Psoas muscle (tissue), 8 donors: ENCODE data around the gene LTK. TPM values are rescaled to one million over a fixed set of nuclear protein-coding genes. Genes with fewer than 3 reads are reported as not detected.

Experiments
- ATAC-seq, 4 donors: fragments of 200-7000 bp; cut with Tn5 transposase; one replicate each; pipeline ENCODE4 v1.9.1; 2020; ENCODE audit warnings: moderate library complexity in 3 of 4, mild to moderate bottlenecking in 2 of 4
- DNase-seq, 2 donors: peaks; one replicate each; pipeline ENCODE4 v3.0.0-alpha.2; 2020
- H3K27ac ChIP-seq: fragments of 200-600 bp; one replicate; pipeline ENCODE4 v1.8.0; 2022
- H3K27me3 ChIP-seq, 3 donors: fragments of 200-600 bp in 1 of 3; one replicate each; pipeline versions ENCODE4 v1.6.1 to v1.8.0; 2013 to 2022; ENCODE audit warnings: low read length in 2 of 3, mild to moderate bottlenecking in 2 of 3, moderate library complexity in 1 of 3; ENCODE audit not compliant: insufficient read depth in 3 of 3
- H3K36me3 ChIP-seq, 2 donors: fragments of 200-600 bp in 1 of 2; one replicate each; pipeline versions ENCODE4 v1.6.1 to v1.8.0; 2013 to 2022; ENCODE audit warnings: low read depth in 1 of 2, mild to moderate bottlenecking in 1 of 2, moderate library complexity in 1 of 2; ENCODE audit not compliant: insufficient read depth in 1 of 2
- H3K4me1 ChIP-seq: fragments of 200-600 bp; one replicate; pipeline ENCODE4 v1.8.0; 2022
- H3K4me3 ChIP-seq: fragments of 200-600 bp; one replicate; pipeline ENCODE4 v1.8.0; 2022; ENCODE audit warnings: mild to moderate bottlenecking
- H3K9me3 ChIP-seq: fragments of 200-600 bp; one replicate; pipeline ENCODE4 v1.8.0; 2022
- CTCF ChIP-seq: fragments of 200-600 bp; IDR thresholded peaks from one replicate; pipeline ENCODE4 v1.8.0; 2022; ENCODE audit warnings: antibody characterized with exemption
- WGBS, 3 donors: extraction: QIAGEN DNeasy Blood & Tissue Kit; methylation state at CpG; one replicate each; pipeline versions ENCODE4 v1.1.6 to v1.1.7; 2013; 5-methylcytosine and 5-hydroxymethylcytosine counted together
- intact Hi-C, 2 donors: fragments of 100-400 bp; cut with DNase I; formaldehyde crosslinking; loops; one replicate each; pipeline versions ENCODE4 v1.11.0 to v1.14.2; 2022
- polyA plus RNA-seq, 3 donors: library from polyadenylated mRNA; stranded (reverse); fragments of 200-250 nt; gene quantifications; one replicate each; pipeline ENCODE4 v1.2.3, GENCODE V29; 2013
- total RNA-seq, 4 donors: library from RNA; stranded (reverse); fragmentation: NEBNext Ultra II Directional in 2 of 4; extraction: Animal tissue kit (Norgen Biotek cat#: 25700) in 2 of 4; gene quantifications; one replicate each; pipeline versions ENCODE4 v1.2.1 to v1.2.4, GENCODE V29; 2021 to 2023
- donor health status: healthy with polysubstance abuse.
- donor health status: DM: no; HTN: no; CAD: no; lungs with moderate emphysema.
- donor health status: Bipolar disorder and iron deficiency.
- donor health status: healthy.
- donor health status: DM: yes; HTN: yes; CAD: no.
- donor health status: DM: no; HTN: no; CAD: no.
- donor health status: DM: no; HTN: no; CAD: no.
- donor health status: DM: yes; HTN: yes; CAD: no.

LTK gene
- total and polyA plus RNA-seq, 7 donors, result 0.05 to 1.1 (median 0.14) TPM; not detected in 1

- DNase-seq, result no peak
- peaks cover under 1 to 75% of the 10 kb centered on the region in 2 donors for H3K36me3 ChIP-seq
- no peaks in the 10 kb centered on the region for H3K4me1 ChIP-seq
- intact Hi-C loops, result loop anchor here in 1 of 2 donors (5.0 kb wide), 1 partner anchor 347 kb away; no protein-coding TSS in a partner anchor
- TF ChIP-seq CTCF, result no peak
- ATAC-seq, result no peak
- WGBS, 3 donors, result 89 to 94% (median 92%) methylated on average over 9 of the region's 9 CpGs
- no peaks in the 10 kb centered on the region for H3K9me3 ChIP-seq
- H3K27ac ChIP-seq, result no peak overlapping the region
- no peaks in the 10 kb centered on the region for H3K27me3 ChIP-seq
- no peak overlapping the region for H3K4me3 ChIP-seq
Measured at GRCh38 chr15:41464889-41465580, 48.6 kb downstream of the LTK start.

GRCh38 chr15:41462084-41462795 is 51.4 kb downstream of the LTK start:
- WGBS, 3 donors, result 74 to 79% (median 79%) methylated on average over 4 of the region's 4 CpGs
- H3K36me3 ChIP-seq, result peaks cover 4 to 73% of the 10 kb centered on the region in 2 donors

More at GRCh38 chr15:41462084-41462795, 51.4 kb downstream of the LTK start:
- Histone ChIP-seq H3K27ac (no peak overlapping the region), H3K4me3 (no peak overlapping the region), H3K27me3 (no peaks in the 10 kb centered on the region), H3K9me3 (no peaks in the 10 kb centered on the region), H3K4me1 (no peaks in the 10 kb centered on the region)
- intact Hi-C loops, result no loop called here
- ATAC-seq (no peak), DNase-seq (no peak)
- no peak for TF ChIP-seq CTCF

Other genes starting within 250 kb of the LTK start
- 1 to 10 TPM in 3 of 4 donors, under 1 TPM in 1; 0.89 to 5.4 (median 2.5) TPM for gene OIP5, start 181.2 kb downstream of the LTK start, total RNA-seq
- gene OIP5, start 181.2 kb downstream of the LTK start, polyA plus RNA-seq, result 1 to 10 TPM in 2 of 3 donors, under 1 TPM in 1; 0.31 to 2.4 (median 1.8) TPM
- 1 to 10 TPM; 2.1 to 4.6 (median 2.9) TPM for gene NUSAP1, start 180.9 kb downstream of the LTK start, total RNA-seq
- 1 to 10 TPM; 1.0 to 5.6 (median 1.6) TPM for gene NUSAP1, start 180.9 kb downstream of the LTK start, polyA plus RNA-seq
- 10 to 100 TPM; 23.0 to 52.1 (median 36.4) TPM for gene NDUFAF1, start 111.3 kb downstream of the LTK start, total RNA-seq
- gene NDUFAF1, start 111.3 kb downstream of the LTK start, polyA plus RNA-seq, result 10 to 100 TPM; 54.9 to 93.6 (median 60.6) TPM
- 10 to 100 TPM; 27.0 to 40.3 (median 32.2) TPM for gene RTF1, start 96.7 kb downstream of the LTK start, total RNA-seq
- 10 to 100 TPM; 12.2 to 28.4 (median 15.1) TPM for gene RTF1, start 96.7 kb downstream of the LTK start, polyA plus RNA-seq
- gene ITPKA, start 20.0 kb downstream of the LTK start, total RNA-seq, result 1 to 10 TPM in 1 of 4 donors, under 1 TPM in 2, not detected in 1; 0.23 to 1.3 (median 0.89) TPM
- 1 to 10 TPM in 1 of 3 donors, under 1 TPM in 2; 0.04 to 1.7 (median 0.68) TPM for gene ITPKA, start 20.0 kb downstream of the LTK start, polyA plus RNA-seq
- gene RPAP1, start 30.4 kb upstream of the LTK start, total RNA-seq, result 10 to 100 TPM; 36.9 to 43.7 (median 40.9) TPM
- gene RPAP1, start 30.4 kb upstream of the LTK start, polyA plus RNA-seq, result 10 to 100 TPM; 16.6 to 33.8 (median 31.7) TPM
- gene TYRO3, start 45.4 kb upstream of the LTK start, total RNA-seq, result 1 to 10 TPM; 1.6 to 5.6 (median 2.4) TPM
- gene TYRO3, start 45.4 kb upstream of the LTK start, polyA plus RNA-seq, result 1 to 10 TPM; 4.6 to 5.8 (median 4.8) TPM
- gene MGA, start 146.6 kb upstream of the LTK start, total RNA-seq, result 10 to 100 TPM; 13.1 to 25.8 (median 19.9) TPM
- gene MGA, start 146.6 kb upstream of the LTK start, polyA plus RNA-seq, result 10 to 100 TPM in 1 of 3 donors, 1 to 10 TPM in 2; 2.6 to 10.5 (median 3.2) TPM